ENCODE results near the gene GPATCH2L.

GPATCH2L gene

GRCh38 chr14:76201162-76201561 is 49.4 kb downstream of the GPATCH2L start:
- no peak overlapping the region for H3K4me3 ChIP-seq (ENCODE audit: low read length)
- no peak for TF ChIP-seq ZNF274 (IDR thresholded peaks at IDR 0.05; ENCODE audit: low read depth, low read length)

GRCh38 chr14:76203086-76204001 is 51.6 kb downstream of the GPATCH2L start:
- H3K4me3 ChIP-seq (ENCODE audit: low read length) = no peak overlapping the region
- TF ChIP-seq ZNF274 (IDR thresholded peaks at IDR 0.05; ENCODE audit: low read depth, low read length) = no peak

- H3K4me3 ChIP-seq (ENCODE audit: low read length) = no peak overlapping the region
- TF ChIP-seq ZNF274 (IDR thresholded peaks at IDR 0.05; ENCODE audit: low read depth, low read length) = no peak
Measured at GRCh38 chr14:76204461-76205230, 52.9 kb downstream of the GPATCH2L start.

- H3K4me3 ChIP-seq (ENCODE audit: low read length) = no peak overlapping the region
- TF ChIP-seq ZNF274 (IDR thresholded peaks at IDR 0.05; ENCODE audit: low read depth, low read length) = no peak
Measured at GRCh38 chr14:76205708-76206107, 54.0 kb downstream of the GPATCH2L start.

- no peak overlapping the region for H3K4me3 ChIP-seq (ENCODE audit: low read length)
Measured at GRCh38 chr14:76208340-76208739, 56.6 kb downstream of the GPATCH2L start.

GRCh38 chr14:76212242-76212641 is 60.5 kb downstream of the GPATCH2L start:
- H3K4me3 ChIP-seq (ENCODE audit: low read length) = no peak overlapping the region
- TF ChIP-seq ZNF274 (IDR thresholded peaks at IDR 0.05; ENCODE audit: low read depth, low read length) = no peak

More at GRCh38 chr14:76208340-76208739, 56.6 kb downstream of the GPATCH2L start:
- no peak for TF ChIP-seq ZNF274 (IDR thresholded peaks at IDR 0.05; ENCODE audit: low read depth, low read length)

- no peak overlapping the region for H3K4me3 ChIP-seq (ENCODE audit: low read length)
- no peak for TF ChIP-seq ZNF274 (IDR thresholded peaks at IDR 0.05; ENCODE audit: low read depth, low read length)
Measured at GRCh38 chr14:76217179-76217578, 65.5 kb downstream of the GPATCH2L start.

- H3K4me3 ChIP-seq (ENCODE audit: low read length) = no peak overlapping the region
- TF ChIP-seq ZNF274 (IDR thresholded peaks at IDR 0.05; ENCODE audit: low read depth, low read length) = no peak
Measured at GRCh38 chr14:76218662-76219061, 66.9 kb downstream of the GPATCH2L start.

GRCh38 chr14:76219873-76220272 is 68.2 kb downstream of the GPATCH2L start:
- TF ChIP-seq ZNF274 (IDR thresholded peaks at IDR 0.05; ENCODE audit: low read depth, low read length) = no peak
- no peak overlapping the region for H3K4me3 ChIP-seq (ENCODE audit: low read length)

GRCh38 chr14:76227450-76228050 is 75.8 kb downstream of the GPATCH2L start:
- no peak for TF ChIP-seq ZNF274 (IDR thresholded peaks at IDR 0.05; ENCODE audit: low read depth, low read length)

GRCh38 chr14:76228138-76228537 is 76.4 kb downstream of the GPATCH2L start:
- no peak overlapping the region for H3K4me3 ChIP-seq (ENCODE audit: low read length)

More at GRCh38 chr14:76227450-76228050, 75.8 kb downstream of the GPATCH2L start:
- no peak overlapping the region for H3K4me3 ChIP-seq (ENCODE audit: low read length)

GRCh38 chr14:76232800-76233199 is 81.1 kb downstream of the GPATCH2L start:
- no peak for TF ChIP-seq ZNF274 (IDR thresholded peaks at IDR 0.05; ENCODE audit: low read depth, low read length)
- no peak overlapping the region for H3K4me3 ChIP-seq (ENCODE audit: low read length)

More at GRCh38 chr14:76228138-76228537, 76.4 kb downstream of the GPATCH2L start:
- no peak for TF ChIP-seq ZNF274 (IDR thresholded peaks at IDR 0.05; ENCODE audit: low read depth, low read length)

- no peak overlapping the region for H3K4me3 ChIP-seq (ENCODE audit: low read length)
- TF ChIP-seq ZNF274 (IDR thresholded peaks at IDR 0.05; ENCODE audit: low read depth, low read length) = no peak
Measured at GRCh38 chr14:76235628-76236027, 83.9 kb downstream of the GPATCH2L start.
